GM18511 (cell line): ENCODE data around the gene PACS2.

Source experiments
- ATAC-seq: cut with Tn5 transposase; IDR thresholded peaks from one replicate; pipeline ENCODE4 v1.9.1; 2021; ENCODE audit warnings: mild to moderate bottlenecking, moderate library complexity; ENCODE audit not compliant: unreplicated experiment

Gene PACS2

GRCh38 chr14:105366386-105367074, 52.0 kb downstream of the PACS2 start:
- no peak for ATAC-seq

GRCh38 chr14:105367116-105368031, 52.8 kb downstream of the PACS2 start:
- no peak for ATAC-seq

DNA sequence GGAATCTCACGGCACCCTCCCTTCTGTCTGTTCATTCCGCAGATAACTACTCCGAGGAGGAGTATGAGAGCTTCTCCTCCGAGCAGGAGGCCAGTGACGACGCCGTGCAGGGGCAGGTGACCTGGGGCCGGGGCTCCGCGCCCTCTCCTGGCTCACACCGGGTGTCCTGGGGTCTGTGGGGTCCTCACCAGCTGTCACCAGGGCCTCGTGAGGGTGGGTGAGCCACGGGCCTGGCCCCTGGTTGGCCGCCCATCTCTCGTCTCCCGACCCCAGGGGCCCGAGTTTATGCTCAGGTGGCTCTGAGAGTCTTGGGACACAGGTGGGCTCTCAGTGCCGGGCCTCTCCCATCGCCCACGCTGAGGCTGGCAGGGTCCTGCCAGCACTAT, 53.5 kb downstream of the PACS2 start:
- ATAC-seq = no peak

DNA sequence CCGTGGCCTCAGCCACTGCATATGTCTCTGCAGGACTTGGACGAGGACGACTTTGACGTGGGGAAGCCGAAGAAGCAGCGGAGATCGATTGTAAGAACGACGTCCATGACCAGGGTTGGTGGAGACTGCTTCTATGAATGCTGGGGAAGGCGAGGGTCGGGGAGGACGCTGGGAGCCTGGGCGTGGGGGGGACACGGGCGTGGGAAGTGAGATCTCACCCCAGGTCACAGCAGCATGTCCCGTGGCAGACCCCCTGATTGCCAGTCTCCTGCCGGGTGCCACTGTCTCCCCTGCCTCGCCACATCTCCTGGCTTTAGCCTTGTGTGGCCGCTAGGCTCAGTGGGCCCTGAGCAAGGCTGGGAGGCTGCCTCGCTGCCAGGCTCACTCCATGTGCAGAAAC, 53.9 kb downstream of the PACS2 start:
- ATAC-seq = no peak

DNA sequence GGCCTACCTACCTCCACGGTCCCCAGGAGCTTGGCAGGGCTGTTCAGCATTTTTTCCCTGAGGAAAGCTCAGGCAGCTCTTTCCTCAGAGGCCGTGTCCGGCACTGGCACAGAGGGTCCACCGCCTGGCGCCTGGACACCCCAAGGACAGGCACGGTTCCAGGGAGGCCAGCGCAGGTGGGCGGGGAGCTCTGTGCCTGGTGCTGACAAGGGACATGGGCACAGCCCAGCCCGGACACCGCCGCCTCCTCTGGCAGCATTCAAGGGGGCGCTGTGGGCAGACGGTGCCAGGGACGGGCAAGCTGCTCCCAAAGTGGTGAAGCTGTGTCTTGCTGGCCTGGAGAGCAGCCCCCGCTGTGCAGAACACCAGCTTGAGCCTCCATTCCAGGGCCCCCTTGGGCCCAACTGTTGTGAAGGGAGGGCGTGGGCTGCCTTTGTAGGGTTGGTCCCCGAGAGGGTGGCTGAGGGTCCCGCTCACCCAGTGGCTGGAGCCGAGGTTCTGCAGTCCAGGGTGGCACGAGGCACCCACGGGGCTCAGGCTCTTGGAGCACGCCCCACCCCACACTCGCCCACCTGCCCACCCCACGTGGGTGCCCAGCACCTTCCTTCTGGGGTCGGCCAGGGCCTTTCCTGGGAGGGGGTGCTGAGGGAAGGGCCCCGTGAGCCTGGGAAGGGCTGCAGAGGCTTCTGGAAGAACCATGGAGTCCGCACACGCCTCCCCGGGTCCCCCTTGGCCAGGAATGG, 54.5 kb downstream of the PACS2 start:
- no peak for ATAC-seq

- ATAC-seq = no peak
Measured at GRCh38 chr14:105369653-105370040, 55.1 kb downstream of the PACS2 start.

GRCh38 chr14:105374389-105374788, 59.8 kb downstream of the PACS2 start:
- no peak for ATAC-seq

- ATAC-seq = no peak
Measured at GRCh38 chr14:105375635-105376057, 61.1 kb downstream of the PACS2 start.

DNA sequence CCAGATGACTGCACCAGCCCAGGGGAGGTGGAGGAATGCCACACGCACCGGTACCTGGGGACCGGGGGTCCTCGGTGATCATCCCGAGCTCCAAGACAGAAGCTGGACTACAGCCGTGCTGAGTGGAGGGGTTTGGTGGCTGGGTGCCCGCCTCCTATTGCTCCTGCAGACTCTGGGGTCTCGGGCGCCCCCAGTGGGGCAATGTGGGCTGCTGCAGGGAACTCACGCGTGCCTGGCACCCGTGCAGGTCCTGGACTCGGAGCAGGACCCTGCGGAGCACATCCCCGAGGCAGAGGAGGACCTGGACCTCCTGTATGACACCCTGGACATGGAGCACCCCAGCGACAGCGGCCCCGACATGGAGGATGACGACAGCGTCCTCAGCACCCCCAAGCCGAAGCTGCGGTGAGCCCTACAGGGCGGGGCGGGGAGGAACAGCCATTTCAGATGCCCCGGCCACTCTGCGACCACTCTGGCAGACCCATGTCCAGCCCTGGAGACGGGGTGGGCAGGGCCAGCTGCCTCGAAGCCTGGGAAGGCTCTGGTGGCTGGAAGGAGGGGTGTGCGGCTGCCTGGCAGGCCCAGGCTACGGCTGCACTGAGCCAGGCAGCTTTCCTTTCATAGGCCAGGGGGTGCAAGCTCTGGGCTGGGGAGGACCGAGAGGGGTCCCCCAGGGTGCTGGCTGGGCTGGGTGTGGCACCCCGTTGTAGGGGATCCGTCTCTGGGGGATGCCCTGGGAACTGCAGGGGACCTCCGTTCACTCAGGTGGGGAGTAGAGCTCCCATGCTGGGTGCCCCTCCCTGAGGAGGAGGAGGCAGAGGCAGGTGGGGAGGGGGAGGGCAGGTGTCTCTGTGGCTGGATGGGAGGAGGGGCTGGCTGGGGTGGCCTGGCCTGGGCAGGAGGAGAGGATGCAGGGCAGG, 62.2 kb downstream of the PACS2 start:
- no peak for ATAC-seq

GRCh38 chr14:105377555-105378182, 63.1 kb downstream of the PACS2 start:
- no peak for ATAC-seq

DNA sequence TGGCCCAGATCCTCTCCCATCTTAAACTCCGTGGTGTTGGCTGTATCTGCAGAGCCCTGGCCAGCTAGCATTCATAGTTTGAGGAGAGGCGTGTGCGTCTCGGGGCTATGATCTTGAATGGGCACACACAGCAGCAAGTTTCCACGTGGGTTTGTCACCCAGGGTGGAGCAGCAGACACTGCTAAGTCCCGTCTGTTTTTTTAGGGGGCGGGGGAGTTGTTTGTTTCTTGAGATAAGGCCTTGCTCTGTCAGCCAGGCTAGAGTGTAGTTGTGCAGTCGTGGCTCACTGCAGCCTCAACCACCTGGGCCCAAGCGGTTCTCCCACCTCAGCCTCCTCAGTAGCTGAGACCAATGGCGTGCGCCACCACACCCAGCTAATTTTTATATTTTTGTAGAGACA, 63.7 kb downstream of the PACS2 start:
- ATAC-seq = no peak

GRCh38 chr14:105378873-105379685, 64.5 kb downstream of the PACS2 start:
- no peak for ATAC-seq

- ATAC-seq = no peak
Measured at GRCh38 chr14:105379946-105380345, 65.4 kb downstream of the PACS2 start.

- ATAC-seq = no peak
Measured at GRCh38 chr14:105380756-105381155, 66.2 kb downstream of the PACS2 start.

DNA sequence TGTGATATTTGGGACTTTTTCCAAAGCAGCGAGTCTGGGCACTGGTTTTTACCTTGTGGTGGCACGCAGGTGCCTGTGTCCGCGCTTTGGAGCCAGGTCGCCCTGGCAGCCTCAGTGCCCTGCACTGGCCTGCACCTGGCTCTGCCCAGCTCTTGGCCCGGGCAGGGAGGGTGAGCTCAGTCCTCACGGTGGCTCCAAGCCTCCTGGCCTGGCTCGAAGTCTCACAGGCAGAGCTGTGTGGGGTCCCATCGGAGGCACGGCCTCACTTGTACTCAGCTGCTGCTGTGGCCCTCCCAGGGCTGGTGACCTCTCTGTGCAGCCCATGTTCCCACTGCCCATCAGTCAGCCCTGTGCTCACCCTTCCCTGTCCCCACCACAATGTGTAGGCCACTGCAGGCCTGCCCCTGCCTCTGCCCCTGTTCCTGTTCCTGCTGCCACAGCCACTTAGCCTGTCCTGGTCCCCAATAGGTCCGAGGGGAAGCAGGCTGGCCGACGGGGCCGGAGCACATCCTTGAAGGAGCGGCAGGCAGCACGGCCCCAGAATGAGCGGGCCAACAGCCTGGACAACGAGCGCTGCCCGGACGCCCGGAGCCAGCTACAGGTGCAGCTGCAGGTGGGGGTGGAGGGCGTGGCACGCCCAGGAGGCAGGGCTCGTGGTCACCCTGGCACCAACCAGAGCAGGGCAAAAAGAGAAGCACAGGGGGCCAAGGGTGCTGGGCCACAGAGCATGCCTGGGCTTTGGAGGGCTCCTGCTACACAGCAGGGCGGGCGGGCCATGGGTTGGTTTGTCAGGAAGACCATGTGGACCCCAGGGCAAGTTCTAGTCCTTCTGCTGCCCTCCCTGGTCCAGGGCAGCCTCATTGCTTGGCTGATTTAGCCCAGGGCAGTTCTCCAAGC, 67.1 kb downstream of the PACS2 start:
- ATAC-seq = no peak

DNA sequence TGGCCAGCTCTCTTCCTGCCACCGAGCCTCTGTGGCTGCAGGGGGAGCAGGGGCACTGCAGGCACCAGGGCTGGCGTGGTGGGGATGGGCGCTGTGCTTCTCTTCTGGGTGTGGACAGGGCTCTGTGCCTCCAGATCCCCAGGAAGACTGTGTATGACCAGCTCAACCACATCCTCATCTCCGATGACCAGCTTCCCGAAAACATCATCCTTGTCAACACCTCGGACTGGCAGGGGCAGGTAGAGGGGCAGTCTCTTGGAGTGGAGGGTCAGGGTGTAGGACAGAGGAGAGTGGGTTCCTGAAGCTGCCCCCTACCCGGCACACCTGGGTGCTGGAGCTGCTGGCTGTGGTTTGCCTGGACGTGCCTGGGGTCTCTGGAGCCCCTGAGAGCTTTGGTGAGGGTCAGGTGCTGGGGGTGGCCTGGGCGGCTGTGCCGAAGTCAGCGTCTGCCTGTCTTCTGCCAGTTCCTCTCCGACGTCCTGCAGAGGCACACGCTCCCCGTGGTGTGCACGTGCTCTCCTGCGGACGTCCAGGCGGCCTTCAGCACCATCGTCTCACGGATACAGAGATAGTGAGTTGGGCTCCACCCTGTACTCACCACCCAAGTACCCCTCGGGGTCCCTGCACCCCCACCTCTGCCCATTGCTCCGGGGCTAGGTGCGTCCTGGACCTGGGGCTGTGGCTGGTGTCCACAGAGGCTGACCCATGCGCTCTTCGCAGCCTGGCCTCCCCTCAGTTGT, 68.0 kb downstream of the PACS2 start:
- ATAC-seq = no peak

DNA sequence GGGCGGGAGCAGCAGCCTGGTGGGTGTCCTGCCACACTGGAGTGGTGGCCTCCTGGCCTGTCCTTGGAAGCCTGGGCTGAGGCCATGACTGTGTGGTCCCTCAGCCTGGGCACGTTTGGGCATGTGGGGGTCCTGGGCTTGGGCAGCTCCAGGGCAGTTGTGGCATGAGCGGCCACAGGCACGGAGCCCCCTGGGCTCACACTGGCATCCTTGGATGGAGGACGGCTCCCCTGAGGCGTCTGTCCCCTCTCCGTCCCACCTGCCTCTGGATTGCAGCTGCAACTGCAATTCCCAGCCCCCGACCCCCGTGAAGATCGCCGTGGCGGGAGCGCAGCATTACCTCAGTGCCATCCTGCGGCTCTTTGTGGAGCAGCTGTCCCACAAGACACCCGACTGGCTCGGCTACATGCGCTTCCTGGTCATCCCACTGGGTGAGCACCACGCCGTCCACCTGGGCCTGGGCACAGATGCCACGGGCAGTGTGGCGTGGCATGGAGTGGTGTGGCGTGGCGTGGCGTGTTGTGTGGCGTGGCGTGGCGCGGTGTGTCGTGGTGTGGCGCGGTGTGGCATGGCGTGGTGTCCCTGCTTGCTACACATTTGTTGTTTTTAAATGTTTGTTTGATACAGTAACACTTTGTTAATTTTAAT, 68.7 kb downstream of the PACS2 start:
- ATAC-seq = no peak
